Mesodermal cell (in vitro differentiated cells): ENCODE results near the gene DOCK9.

Experiments
- H3K27ac ChIP-seq: 2 replicates; pipeline ENCODE4 v1.7.0; 2013; ENCODE audit warnings: mild to moderate bottlenecking, low read depth, low read length, moderate library complexity; ENCODE audit not compliant: severe bottlenecking
- H3K36me3 ChIP-seq: 2 replicates; pipeline ENCODE4 v1.7.1; 2013; ENCODE audit warnings: mild to moderate bottlenecking, low read length, moderate library complexity; ENCODE audit not compliant: control insufficient read depth, insufficient read depth
- H3K4me1 ChIP-seq: one replicate; pipeline ENCODE4 v1.7.1; 2013; ENCODE audit warnings: mild to moderate bottlenecking, low read length; ENCODE audit not compliant: insufficient read depth, control insufficient read depth, poor library complexity, severe bottlenecking
- H3K4me3 ChIP-seq: 2 replicates; pipeline ENCODE4 v1.7.0; 2013; ENCODE audit warnings: low read length, control low read depth, mild to moderate bottlenecking; ENCODE audit not compliant: insufficient read depth, poor library complexity, severe bottlenecking; ENCODE audit errors: extremely low read depth
- H3K9me3 ChIP-seq: 2 replicates; pipeline ENCODE4 v1.7.1; 2013; ENCODE audit warnings: mild to moderate bottlenecking, low read length, moderate library complexity; ENCODE audit not compliant: control insufficient read depth
- WGBS, 2 experiments: methylation state at CpG; one replicate each; pipeline ENCODE4 v1.1.5; 2013; ENCODE audit warnings: missing lambda C conversion rate in 2 of 2; ENCODE audit not compliant: insufficient coverage in 2 of 2; 5-methylcytosine and 5-hydroxymethylcytosine counted together

The DOCK9 gene

DNA sequence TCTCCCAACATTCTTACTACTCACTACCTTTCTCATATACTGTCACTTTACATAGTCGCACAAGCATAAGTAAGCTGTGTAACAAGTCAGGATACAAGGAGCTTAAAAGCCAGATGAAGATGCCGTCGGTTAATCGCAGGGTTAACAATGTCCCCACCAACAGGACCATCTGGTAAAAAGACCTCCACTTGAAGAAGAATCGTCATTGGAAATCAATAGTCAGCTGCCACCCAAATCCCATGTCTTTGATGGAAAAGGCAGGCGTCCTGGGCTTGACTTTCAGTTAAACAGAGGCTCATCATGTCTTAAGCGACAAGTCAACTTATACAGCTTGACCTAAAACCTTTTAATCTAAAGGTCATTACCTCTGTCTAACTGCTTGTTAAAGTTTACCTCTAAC, 27.2 kb downstream of the DOCK9 start:
- H3K27ac ChIP-seq = no peak overlapping the region
- 93 to 100% methylated on average over 5 to 7 of the region's 7 CpGs for WGBS, 2 experiments
- H3K36me3 ChIP-seq = peaks cover 39% of the 10 kb centered on the region
- peaks cover 19% of the 10 kb centered on the region for H3K4me1 ChIP-seq
- no peak overlapping the region for H3K4me3 ChIP-seq
- H3K9me3 ChIP-seq = no peaks in the 10 kb centered on the region

DNA sequence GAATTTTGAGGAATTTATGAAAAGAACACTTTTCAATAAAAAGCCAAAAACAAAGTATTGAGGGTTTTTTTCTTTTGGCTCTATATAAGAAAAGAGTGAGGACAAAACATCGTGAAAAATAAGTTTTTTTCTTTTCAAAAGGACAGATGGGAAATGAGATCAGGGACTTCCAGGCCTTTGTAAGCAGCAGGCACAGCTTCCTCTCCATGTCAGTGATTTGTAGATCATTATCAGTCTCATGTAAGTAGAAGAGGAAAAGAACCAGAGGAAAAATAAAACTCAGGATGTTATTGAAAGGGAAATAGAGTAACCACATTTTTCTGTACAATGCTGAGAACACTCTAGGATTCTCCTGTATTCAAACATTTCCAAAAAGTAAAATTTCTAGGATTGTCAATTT, 29.9 kb downstream of the DOCK9 start:
- WGBS, 2 experiments = 64 to 67% methylated on average over 1 of the region's 1 CpG
- Histone ChIP-seq H3K9me3 (no peaks in the 10 kb centered on the region), H3K36me3 (peaks cover 23% of the 10 kb centered on the region), H3K4me3 (no peak overlapping the region), H3K4me1 (peaks cover 28% of the 10 kb centered on the region), H3K27ac (peak overlapping the region; percentile 59)

DNA sequence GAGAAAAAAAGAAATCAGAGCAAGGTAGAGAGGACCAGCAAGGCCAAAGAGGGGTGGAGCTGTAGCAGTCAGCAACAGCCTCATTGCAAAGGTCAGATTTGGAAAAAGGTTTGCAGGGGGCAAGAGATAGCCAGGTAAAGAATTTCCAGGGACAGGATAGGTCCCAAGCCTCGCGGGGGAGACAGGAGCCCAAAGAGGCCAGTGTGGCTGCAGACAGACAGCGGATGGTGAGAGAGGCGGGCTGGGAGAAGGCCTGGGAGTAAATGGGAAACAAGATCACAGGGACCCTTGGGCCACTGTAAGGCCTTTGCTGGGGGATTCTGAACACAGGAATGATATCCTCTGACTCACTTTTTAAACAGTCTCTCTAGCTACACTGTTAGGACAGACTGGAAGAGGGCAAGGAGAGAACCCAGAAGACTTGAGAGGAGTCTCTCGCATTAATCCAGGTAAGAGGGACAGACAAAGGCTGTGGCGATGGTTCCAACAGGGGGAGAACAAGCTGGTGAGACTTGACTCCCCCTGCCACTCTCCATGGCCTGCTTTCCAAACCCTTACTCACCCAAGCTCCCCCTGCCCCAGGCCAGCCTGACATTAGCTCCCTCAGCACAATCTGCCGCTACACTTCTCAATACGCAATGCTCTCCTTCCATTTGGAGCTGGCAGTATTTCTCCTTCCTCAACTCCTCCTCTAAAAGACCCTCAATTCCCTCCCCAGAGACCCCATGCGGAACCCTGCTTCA, 31.8 kb downstream of the DOCK9 start:
- Histone ChIP-seq H3K9me3 (no peaks in the 10 kb centered on the region), H3K36me3 (peaks cover 30% of the 10 kb centered on the region), H3K4me3 (no peak overlapping the region), H3K27ac (peak overlapping the region; percentile 66), H3K4me1 (peaks cover 36% of the 10 kb centered on the region)
- 83 to 98% methylated on average over 7 to 8 of the region's 9 CpGs for WGBS, 2 experiments

DNA sequence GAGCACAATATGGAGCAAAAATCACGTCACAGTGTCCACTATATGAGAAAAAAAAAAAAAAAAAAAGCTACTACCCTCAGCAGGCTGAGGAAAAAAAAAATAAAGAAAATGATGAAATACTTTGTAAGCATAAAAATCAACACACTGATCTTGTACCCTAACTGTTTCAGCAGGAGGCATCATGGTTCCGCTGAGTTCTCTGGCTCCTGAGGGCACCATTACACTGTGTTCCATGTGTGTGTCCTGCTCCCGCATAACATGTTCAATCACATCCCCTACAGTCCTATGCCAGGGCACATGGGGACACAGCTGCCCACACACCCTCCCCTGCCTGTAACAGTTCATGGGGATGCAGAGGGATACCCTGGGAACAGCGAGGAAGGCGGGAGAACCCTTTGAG, 33.5 kb downstream of the DOCK9 start:
- Histone ChIP-seq H3K4me1 (peaks cover 37% of the 10 kb centered on the region), H3K4me3 (no peak overlapping the region), H3K9me3 (no peaks in the 10 kb centered on the region), H3K27ac (no peak overlapping the region), H3K36me3 (peaks cover 17% of the 10 kb centered on the region)
- WGBS, 2 experiments = 92 to 100% methylated on average over 4 of the region's 5 CpGs

DNA sequence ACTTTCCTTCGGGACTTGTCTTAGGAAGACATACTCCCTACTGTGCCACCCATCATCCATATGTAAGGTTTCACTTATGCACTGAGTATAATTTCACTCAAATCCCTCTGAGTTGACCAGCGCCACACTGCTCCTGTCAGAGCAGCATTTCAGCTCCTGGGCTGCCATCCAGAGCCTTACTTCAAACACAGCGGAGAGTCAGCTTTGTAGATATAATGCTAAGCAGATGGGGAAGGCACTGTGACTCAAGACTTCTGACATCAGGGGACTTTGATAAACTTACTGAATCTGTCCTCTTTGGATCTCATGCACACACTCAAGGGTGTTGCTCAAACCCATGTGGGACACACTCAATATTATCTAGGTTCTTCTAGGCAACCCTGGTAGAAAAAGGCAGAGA, 34.9 kb downstream of the DOCK9 start:
- H3K4me1 ChIP-seq = peaks cover 47% of the 10 kb centered on the region
- H3K4me3 ChIP-seq = no peak overlapping the region
- no peak overlapping the region for H3K27ac ChIP-seq
- WGBS, 2 experiments = 90 to 100% methylated on average over 2 to 3 of the region's 3 CpGs
- no peaks in the 10 kb centered on the region for H3K9me3 ChIP-seq
- peaks cover 13% of the 10 kb centered on the region for H3K36me3 ChIP-seq

DNA sequence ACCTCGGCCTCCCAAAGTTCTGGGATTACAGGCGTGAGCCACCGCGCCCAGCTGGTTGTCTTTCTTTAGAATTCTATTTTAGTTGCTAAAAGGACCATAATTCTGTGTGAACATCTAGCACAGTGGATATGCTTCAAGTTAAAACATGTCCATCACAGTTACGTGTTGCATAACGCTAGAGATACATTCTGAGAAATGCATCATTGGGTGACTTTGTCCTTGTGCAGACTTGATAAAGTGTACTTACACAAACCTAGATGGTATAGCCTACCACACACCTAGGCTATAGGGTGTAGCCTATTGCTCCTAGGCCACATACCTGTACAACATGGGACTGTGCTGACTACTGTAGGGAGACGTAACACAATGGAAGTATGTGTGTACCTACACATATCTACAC, 35.4 kb downstream of the DOCK9 start:
- H3K4me1 ChIP-seq = peaks cover 49% of the 10 kb centered on the region
- WGBS, 2 experiments = 98 to 100% methylated on average over 2 to 6 of the region's 7 CpGs
- peaks cover 13% of the 10 kb centered on the region for H3K36me3 ChIP-seq
- no peak overlapping the region for H3K27ac ChIP-seq
- no peak overlapping the region for H3K4me3 ChIP-seq
- no peaks in the 10 kb centered on the region for H3K9me3 ChIP-seq

DNA sequence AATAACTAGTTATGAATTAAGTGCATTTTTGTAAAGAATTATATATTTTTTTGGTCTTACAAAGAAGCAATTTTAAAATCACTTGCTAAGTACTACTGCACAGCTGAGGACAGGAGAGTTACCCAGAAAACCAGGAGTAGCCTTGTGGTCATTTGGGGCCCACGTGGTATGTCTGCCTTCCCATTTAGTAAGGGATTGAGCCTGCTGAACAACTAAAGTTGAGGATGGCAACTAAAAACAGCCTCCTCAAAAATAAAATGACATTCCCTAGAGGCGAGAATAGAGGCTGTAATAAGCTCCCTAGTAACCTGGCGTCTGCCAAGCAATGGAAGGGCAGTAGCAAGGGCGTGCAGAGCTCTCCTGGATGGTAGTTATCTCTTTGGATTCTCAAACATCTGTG, 36.3 kb downstream of the DOCK9 start:
- no peak overlapping the region for H3K27ac ChIP-seq
- H3K4me1 ChIP-seq = peaks cover 39% of the 10 kb centered on the region
- 93 to 94% methylated on average over 2 to 4 of the region's 4 CpGs for WGBS, 2 experiments
- no peak overlapping the region for H3K4me3 ChIP-seq
- peaks cover 13% of the 10 kb centered on the region for H3K36me3 ChIP-seq
- H3K9me3 ChIP-seq = no peaks in the 10 kb centered on the region

DNA sequence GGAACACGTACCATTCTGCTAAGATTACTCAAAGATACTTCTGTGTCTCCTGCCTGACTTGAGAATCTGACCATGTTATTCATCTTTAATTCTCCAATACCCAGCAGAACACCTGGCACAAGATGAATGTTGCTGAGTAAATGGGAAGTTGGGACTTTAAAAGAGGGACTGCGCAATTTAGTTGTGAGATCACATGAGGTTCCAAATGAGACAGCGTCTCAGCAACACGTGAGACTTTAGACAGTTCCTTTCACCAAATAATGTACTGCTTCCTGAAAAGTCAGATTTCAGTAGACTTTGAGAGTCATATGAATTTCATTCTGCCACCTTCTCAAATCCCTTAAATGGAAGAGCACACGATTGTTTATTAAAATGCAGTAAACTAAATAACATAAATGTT, 36.7 kb downstream of the DOCK9 start:
- no peak overlapping the region for H3K27ac ChIP-seq
- H3K4me1 ChIP-seq = peaks cover 35% of the 10 kb centered on the region
- no peak overlapping the region for H3K4me3 ChIP-seq
- peaks cover 13% of the 10 kb centered on the region for H3K36me3 ChIP-seq
- H3K9me3 ChIP-seq = no peaks in the 10 kb centered on the region
- 95 to 100% methylated on average over 1 to 3 of the region's 5 CpGs for WGBS, 2 experiments

DNA sequence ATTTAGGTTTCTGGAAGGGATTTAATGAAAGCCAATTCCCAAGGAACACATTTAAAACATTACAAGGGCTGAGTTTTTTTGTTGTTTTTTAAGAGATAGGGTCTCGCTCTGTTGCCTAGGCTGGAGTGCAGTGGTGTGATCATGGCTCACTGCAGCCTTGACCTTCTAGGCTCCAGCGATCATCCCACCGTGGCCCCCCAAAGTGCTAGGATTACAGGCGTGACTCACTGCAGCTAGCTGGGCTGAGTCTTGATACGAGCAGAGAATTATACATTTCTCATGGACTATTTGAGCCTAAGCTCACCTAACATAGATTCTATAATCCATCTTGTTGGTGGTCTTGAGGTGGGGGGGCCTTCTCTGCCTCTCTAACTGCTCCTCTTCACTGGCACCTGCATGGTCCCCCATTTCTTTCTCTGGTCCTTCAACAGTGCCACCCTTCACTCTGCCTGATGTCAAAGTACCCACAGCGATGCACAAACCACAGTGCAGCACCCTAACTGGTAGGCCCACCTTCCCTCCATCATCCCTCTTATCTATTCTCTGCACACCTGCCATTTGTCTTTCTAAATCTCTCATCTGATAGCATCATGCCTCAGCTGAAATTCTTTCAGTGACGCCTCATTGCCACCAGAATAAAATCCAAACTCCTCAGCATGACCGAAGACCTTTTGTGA, 37.4 kb downstream of the DOCK9 start:
- WGBS, 2 experiments = 84 to 85% methylated on average over 8 of the region's 8 CpGs

DNA sequence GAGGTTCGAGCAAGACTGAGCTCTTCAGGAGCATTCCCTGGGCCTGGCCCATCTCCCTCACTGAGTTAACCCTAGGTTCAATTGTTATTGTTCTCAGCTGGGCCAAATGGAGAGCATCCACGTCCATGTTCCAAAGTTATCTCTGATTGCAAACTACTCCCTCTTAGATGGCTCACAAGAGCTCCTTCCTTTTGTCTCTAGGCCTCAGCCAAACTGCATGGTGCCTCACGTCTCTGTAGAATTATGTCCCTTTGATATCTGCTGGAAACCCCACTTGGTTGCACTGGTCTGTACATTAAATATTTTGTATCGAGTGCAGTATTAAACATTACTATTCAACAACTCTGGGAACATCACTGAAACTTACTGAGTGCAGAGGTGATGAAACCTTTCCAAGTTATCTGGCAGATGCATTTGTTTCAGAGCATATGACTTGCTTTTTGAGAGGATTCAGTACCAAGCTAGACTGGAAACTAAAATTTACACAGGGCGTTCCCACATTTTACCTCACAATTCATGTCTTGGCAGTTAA, 38.1 kb downstream of the DOCK9 start:
- Histone ChIP-seq H3K27ac (no peak overlapping the region), H3K36me3 (peaks cover 15% of the 10 kb centered on the region)
- WGBS, 2 experiments = 84 to 96% methylated on average over 4 of the region's 5 CpGs

More for the DNA sequence above, 37.4 kb downstream of the DOCK9 start:
- Histone ChIP-seq H3K27ac (no peak overlapping the region), H3K9me3 (no peaks in the 10 kb centered on the region), H3K4me1 (peaks cover 29% of the 10 kb centered on the region), H3K4me3 (no peak overlapping the region), H3K36me3 (peaks cover 13% of the 10 kb centered on the region)

DNA sequence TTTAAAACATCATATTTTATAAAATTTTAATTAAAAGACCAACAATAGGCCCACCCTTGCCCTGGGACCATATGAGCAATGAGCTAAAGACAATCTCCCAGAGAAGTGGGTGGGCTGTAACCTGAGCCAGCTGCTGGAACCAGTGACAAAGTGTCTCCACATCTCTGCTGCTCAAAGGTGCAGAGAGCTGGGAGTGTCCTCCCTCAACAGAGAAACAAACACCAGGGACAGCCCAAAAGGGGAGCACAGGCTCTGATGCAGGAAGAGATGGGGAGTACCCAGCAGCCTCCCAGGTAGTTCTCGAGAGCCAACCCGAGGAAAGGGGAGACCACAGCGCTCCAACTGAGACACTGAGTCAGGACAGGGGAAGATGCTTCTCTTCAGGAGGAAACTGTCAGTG, 39.1 kb downstream of the DOCK9 start:
- Histone ChIP-seq H3K4me3 (no peak overlapping the region), H3K27ac (no peak overlapping the region), H3K36me3 (peaks cover 23% of the 10 kb centered on the region), H3K9me3 (peaks cover 10% of the 10 kb centered on the region), H3K4me1 (peaks cover 22% of the 10 kb centered on the region)
- 73 to 74% methylated on average over 3 of the region's 3 CpGs for WGBS, 2 experiments

More for the DNA sequence above, 38.1 kb downstream of the DOCK9 start:
- Histone ChIP-seq H3K9me3 (peaks cover 3% of the 10 kb centered on the region), H3K4me3 (no peak overlapping the region), H3K4me1 (peaks cover 25% of the 10 kb centered on the region)
